H7 (cell line): ENCODE data around the gene IFNA6. TPM values are rescaled to one million over a fixed set of nuclear protein-coding genes. Genes with fewer than 3 reads are reported as not detected.

Source experiments
- DNase-seq: peaks from one replicate; pipeline ENCODE4 v3.0.0; 2012
- H3K27me3 ChIP-seq: 2 replicates; pipeline ENCODE4 v1.6.0; 2011; ENCODE audit warnings: mild to moderate bottlenecking, low read length; ENCODE audit not compliant: control insufficient read depth, insufficient read depth
- H3K36me3 ChIP-seq: replicated peaks from 2 replicates; pipeline ENCODE4 v1.5.1; 2011; ENCODE audit warnings: low read length; ENCODE audit not compliant: control insufficient read depth, insufficient read depth
- H3K4me3 ChIP-seq: 2 replicates; pipeline ENCODE4 v1.5.1; 2011; ENCODE audit warnings: low read depth, mild to moderate bottlenecking, control low read depth, low read length, moderate library complexity; ENCODE audit not compliant: insufficient read depth
- total RNA-seq: library from RNA; depleted of rRNA; stranded (reverse); fragments of >200 nt; shearing (Covaris generic); gene quantifications from 2 replicates; pipeline ENCODE4 v1.2.3, GENCODE V29; 2014; rRNA removed

Gene IFNA6
- total RNA-seq, 1 experiment from 2014 or later: not detected

DNA sequence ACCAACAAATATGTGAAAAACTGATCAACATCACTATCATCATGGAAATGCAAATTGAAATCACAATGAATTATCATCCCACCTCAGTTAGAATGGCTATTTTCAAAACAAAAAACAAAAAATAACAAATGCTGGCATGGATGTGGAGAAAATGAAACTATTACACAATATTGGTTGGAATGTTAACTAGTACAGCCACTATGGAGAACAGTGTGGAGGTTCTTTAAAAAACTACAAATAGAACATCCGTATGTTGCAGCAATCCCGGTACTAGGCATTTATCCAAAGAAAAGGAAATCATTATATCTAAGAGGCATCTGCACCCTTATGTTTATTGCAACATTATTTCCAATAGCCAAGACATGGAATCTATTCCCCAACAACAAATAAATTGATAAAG, 36.5 kb downstream of the IFNA6 start:
- no peaks in the 10 kb centered on the region for H3K36me3 ChIP-seq
- DNase-seq: no peak
- H3K27me3 ChIP-seq: no peaks in the 10 kb centered on the region
- no peak overlapping the region for H3K4me3 ChIP-seq

- Histone ChIP-seq H3K36me3 (no peaks in the 10 kb centered on the region), H3K27me3 (no peaks in the 10 kb centered on the region), H3K4me3 (no peak overlapping the region)
- DNase-seq: no peak
Measured at GRCh38 chr9:21311889-21312288, 38.8 kb downstream of the IFNA6 start.

DNA sequence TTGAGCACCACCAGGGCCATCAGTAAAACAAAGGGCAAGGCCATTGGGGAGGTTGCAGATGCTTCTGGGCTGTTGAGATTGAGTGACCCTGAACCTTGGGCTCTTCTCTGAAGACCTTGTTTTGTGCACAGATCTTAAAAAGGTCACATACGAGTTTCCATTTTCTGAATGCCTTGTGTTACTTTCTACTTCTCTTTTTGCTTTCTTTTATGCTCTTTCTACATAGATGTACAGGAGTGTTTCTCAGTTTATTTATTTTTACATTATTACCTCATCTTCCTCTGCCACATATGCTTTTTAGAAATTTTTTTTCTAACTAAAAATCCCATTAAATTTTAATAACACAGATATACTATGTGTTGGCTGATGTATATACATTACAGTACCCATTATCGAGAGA, 45.5 kb downstream of the IFNA6 start, which contains the start of gene IFNA5:
Gene IFNA5, minus strand, starts transcription at position 101 of the 400 bp plus-strand sequence. Its CDS starts 57 bp downstream, at position 44.
- no peak for DNase-seq
- H3K36me3 ChIP-seq: no peaks in the 10 kb centered on the region
- H3K4me3 ChIP-seq: no peak within 1 kb of the TSS
- no peaks in the 10 kb centered on the region for H3K27me3 ChIP-seq

Other genes starting within 250 kb of the IFNA6 start
- not detected in 2 replicates for gene IFNW1, start 209.1 kb downstream of the IFNA6 start, total RNA-seq
- not detected in 2 replicates for gene IFNA21, start 184.2 kb downstream of the IFNA6 start, total RNA-seq
- gene IFNA4, start 163.3 kb downstream of the IFNA6 start, total RNA-seq: not detected in 2 replicates
- gene IFNA7, start 148.7 kb downstream of the IFNA6 start, total RNA-seq: not detected in 2 replicates
- gene IFNA10, start 143.7 kb downstream of the IFNA6 start, total RNA-seq: not detected in 2 replicates
- not detected in 2 replicates for gene IFNA16, start 133.6 kb downstream of the IFNA6 start, total RNA-seq
- not detected in 2 replicates for gene IFNA17, start 122.7 kb downstream of the IFNA6 start, total RNA-seq
- gene IFNA14, start 110.9 kb downstream of the IFNA6 start, total RNA-seq: not detected in 2 replicates
- gene IFNA5, start 45.6 kb downstream of the IFNA6 start, total RNA-seq: not detected in 2 replicates
- 12.1 and 12.2 TPM in 2 replicates for gene KLHL9, start 15.5 kb downstream of the IFNA6 start, total RNA-seq
- gene IFNA13, start 17.2 kb upstream of the IFNA6 start, total RNA-seq: not detected in 2 replicates
- gene IFNA2, start 34.5 kb upstream of the IFNA6 start, total RNA-seq: not detected in 2 replicates
- gene IFNA8, start 58.2 kb upstream of the IFNA6 start, total RNA-seq: not detected in 2 replicates
- gene IFNA1, start 89.6 kb upstream of the IFNA6 start, total RNA-seq: not detected in 2 replicates
- not detected in 2 replicates for gene IFNE, start 131.4 kb upstream of the IFNA6 start, total RNA-seq